GM18517 (cell line): ENCODE data around the gene ZBTB17.

Experiments
- ATAC-seq: cut with Tn5 transposase; IDR thresholded peaks from one replicate; pipeline ENCODE4 v1.9.1; 2021; ENCODE audit warnings: mild to moderate bottlenecking, moderate library complexity; ENCODE audit not compliant: unreplicated experiment

The ZBTB17 gene

GRCh38 chr1:15962671-15963362 is 13.1 kb downstream of the ZBTB17 start:
- ATAC-seq = no peak

- ATAC-seq = no peak
Observed at GRCh38 chr1:15962176-15962575, 13.7 kb downstream of the ZBTB17 start.

GRCh38 chr1:15961492-15961891 is 14.4 kb downstream of the ZBTB17 start:
- ATAC-seq = no peak

GRCh38 chr1:15960808-15961207 is 15.1 kb downstream of the ZBTB17 start:
- no peak for ATAC-seq

GRCh38 chr1:15959827-15960446 is 16.0 kb downstream of the ZBTB17 start:
- no peak for ATAC-seq

- ATAC-seq = no peak
Observed at GRCh38 chr1:15959424-15959823, 16.5 kb downstream of the ZBTB17 start.

DNA sequence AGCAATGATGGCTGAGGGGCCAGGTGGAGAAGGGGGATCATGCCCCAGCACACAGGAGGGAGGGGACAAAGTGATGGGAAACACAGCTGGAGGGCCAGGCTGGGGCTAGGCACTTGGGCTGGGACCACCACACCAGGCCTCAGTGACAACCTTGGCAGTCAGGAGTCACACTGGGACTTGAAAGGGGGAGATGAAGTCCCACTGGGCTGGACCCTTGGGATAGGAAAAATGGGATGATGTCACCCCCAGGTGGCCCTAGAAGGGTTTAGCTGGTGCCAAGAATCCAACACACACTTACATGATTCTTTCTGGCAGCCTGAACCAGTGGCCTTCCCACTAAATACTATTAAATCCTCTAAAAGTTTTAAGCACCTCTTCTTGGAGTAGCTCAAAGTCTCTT is 17.1 kb downstream of the ZBTB17 start:
- ATAC-seq = no peak

- no peak for ATAC-seq
Observed at GRCh38 chr1:15958111-15958510, 17.8 kb downstream of the ZBTB17 start.

GRCh38 chr1:15957221-15958095 is 18.4 kb downstream of the ZBTB17 start:
- no peak for ATAC-seq

DNA sequence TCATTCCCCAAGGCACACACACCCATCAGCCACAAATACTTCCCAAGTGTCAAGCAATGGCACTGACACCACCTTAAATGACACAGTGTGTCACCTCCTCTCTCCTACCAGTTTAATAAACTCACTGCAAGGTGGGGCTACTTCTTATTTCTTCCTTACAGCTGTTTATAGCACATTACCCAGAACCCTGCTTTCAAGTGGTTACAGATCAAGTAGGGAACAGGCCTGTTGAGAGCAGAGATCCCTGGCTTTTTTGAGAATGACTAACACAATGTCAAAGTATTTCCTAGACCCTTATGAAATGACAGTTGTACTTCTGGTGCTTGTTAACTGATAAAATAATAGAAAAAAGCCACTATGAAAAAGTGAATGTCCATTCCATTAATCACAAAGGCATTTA is 19.8 kb downstream of the ZBTB17 start:
- ATAC-seq = no peak

DNA sequence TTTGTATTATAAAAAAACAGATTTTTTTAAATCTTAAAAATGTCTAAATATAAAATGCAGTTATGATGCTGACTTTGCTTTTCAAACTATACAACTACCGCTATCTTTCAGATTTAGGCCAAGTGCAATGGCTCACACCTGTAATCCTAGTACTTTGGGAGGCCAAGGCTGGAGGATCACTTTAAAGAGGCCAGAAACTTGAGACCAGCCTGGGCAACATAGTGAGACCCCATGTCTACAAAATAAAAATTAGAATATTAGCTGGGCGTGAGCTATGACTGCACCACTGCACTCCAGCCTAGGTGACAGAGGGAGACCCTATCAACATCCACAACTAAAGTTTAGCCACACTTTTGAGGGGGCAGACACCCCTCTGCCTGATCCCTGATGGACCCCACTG is 20.3 kb downstream of the ZBTB17 start:
- ATAC-seq = no peak

GRCh38 chr1:15954316-15954715 is 21.6 kb downstream of the ZBTB17 start:
- no peak for ATAC-seq

GRCh38 chr1:15953791-15954241 is 22.1 kb downstream of the ZBTB17 start:
- ATAC-seq = no peak

DNA sequence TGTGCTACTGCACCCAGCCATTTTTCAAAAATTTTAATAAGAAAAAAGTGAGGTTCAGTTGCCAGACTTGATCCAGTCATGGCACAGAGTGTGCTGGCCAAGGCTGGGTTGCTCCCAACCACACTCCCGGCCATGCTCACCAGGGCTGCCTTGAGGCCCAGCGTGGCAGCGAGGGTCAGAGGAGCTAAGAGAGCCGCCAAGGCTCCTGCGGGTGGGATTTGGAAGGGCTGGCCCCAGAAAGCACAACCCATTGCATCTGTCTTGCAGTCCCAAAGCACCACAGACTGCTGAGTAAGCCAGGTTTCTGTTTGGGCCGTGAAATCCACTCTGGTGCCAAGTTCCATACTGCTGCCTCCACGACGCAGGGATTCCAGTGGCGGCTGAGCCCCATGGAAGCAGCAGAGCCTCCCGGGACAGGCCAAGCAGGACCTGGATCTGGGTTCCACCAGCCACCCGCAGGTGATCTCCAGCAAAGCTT is 22.6 kb downstream of the ZBTB17 start:
- no peak for ATAC-seq

DNA sequence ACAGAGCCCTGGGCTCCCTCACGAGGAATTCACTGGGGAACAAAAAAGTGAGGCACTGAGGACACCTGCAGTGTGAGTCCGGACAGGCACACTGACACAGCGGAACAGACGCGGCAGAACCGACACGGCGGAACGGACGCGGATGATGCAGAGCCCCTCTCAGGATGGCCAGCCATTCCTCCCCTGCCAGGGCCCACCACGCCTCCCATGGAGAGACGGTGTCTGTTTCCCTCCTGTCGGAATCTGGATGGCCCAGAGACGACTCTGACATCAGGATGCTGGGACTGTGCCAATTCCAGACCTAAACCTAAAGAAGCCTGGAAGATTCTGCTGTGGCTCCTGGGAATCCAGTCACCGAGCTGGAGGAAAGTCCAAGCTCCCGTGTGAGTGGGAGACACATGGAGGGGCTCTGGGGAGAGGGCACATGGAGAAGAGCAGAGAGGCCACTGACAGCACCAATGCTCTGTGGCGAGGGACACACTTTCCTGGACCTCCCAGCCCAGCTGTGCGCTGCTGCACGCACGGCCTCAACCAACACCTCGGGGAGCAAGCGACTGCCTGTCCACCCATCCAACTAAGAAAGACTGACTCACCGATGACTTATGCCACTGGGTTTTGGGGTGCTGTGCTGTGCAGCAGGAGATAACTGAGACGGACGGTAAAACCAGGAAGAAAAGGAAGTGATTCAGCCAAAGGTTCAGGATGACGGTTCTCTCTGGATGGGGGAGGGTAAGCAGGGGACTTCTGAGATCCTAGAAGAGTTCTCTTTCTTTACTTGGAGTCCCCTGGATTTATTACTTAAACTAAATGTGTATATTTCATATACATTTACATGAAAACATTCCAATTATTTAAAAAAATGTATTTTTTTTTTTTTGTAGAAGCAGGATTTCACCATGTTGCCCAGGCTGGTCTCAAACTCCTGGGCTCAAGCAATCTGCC is 23.3 kb downstream of the ZBTB17 start:
- ATAC-seq = no peak

GRCh38 chr1:15951341-15952153 is 24.4 kb downstream of the ZBTB17 start:
- no peak for ATAC-seq

GRCh38 chr1:15950763-15951295 is 25.1 kb downstream of the ZBTB17 start:
- ATAC-seq = no peak

DNA sequence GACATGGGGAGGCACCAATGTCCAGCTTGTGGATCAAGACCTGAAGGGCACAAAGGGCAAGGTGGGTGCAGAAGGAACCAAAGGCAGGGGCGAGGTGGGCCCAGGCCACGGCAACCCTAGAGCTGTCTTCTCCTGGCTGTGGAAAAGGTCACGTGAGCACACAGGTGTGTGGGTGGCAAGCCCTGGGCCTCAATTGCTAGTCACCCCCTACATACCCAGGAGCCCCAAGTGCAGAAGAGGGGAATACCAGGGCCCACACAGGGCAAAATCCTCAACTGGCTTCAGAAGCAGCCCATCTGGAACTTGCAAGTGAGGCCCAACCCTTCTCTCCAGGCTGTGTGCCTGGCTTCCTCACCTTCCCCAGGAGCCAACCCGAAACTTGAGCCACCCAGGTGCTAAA is 25.6 kb downstream of the ZBTB17 start:
- ATAC-seq = no peak

DNA sequence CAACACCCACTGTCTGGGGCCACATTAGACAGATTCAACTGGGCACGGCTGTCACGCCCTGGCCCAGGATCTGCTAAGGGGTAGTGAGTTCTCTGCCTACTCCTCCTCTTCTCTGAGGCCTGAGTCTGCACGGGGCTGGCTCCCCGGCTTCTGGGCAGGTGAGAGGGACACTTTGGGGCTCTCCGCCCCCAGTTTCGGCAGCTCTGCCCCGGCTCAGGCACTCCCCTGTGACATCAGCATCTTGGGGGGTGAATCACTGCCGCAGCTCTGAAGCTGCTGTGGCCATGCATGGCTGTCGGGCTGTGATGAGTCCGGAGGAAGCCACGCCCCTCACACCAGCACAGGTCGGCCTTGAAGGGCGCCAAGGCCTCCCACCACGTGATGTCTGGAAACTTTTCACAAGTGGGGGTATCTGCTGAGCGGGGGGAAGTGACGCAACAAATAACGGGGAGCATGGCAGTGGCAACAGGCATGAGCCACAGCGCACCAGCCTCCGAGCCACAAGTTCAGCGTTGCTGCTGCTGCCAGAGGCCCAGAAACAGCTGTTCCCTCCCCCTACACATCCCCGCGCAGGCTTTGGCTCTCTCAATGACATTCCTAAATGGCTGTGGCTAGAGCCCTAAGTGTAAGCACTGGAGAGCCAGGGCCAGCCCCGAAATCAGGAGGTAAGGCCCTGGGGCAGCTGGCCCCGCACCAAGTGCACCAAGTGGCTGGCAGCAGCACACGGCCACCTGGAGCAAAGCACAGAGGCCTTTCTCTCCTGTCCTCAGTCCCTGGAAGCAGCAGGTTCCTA is 26.3 kb downstream of the ZBTB17 start:
- ATAC-seq = peak; percentile 60
